Measurements from ENCODE around the gene MTMR2. TPM values are rescaled to one million over a fixed set of nuclear protein-coding genes. Genes with fewer than 3 reads are reported as not detected.

Gene MTMR2
- total and polyA plus RNA-seq, 2 donors (not counting 1 experiment from before 2014, with no cell fraction given), result 4.8 to 15.4 TPM

- H3K27me3 ChIP-seq (replicated peaks in 1 of 4; ENCODE audit: control extremely low read depth in 1 of 4, control insufficient read depth in 3 of 4, insufficient read depth in 4 of 4, low read length in 3 of 4), result no peaks in the 10 kb centered on the region
- H3K9me3 ChIP-seq (ENCODE audit: control extremely low read depth in 1 of 3, control insufficient read depth in 2 of 3, insufficient read depth in 1 of 3, low read length in 2 of 3), result no peaks in the 10 kb centered on the region
- no peak for ATAC-seq (ENCODE audit: low read depth)
- peaks cover 0 to 3% of the 10 kb centered on the region in 2 experiments for H3K36me3 ChIP-seq (replicated peaks in 1 of 2; ENCODE audit: control extremely low read depth in 1 of 2, control insufficient read depth in 1 of 2, extremely low read depth in 1 of 2, insufficient read depth in 2 of 2, low read length in 1 of 2)
- Mint-ChIP-seq H3K9me3 (ENCODE audit: insufficient read depth) (no peaks in the 10 kb centered on the region), H3K4me3 (no peak overlapping the region), H3K4me1 (peaks cover 8% of the 10 kb centered on the region), H3K27ac (no peak overlapping the region), H3K27me3 (no peaks in the 10 kb centered on the region)
- peaks cover 34% of the 10 kb centered on the region for H3K79me2 ChIP-seq (ENCODE audit: control insufficient read depth, insufficient read depth, low read length)
- intact Hi-C loops (cut with micrococcal nuclease), result no loop called here
- TF ChIP-seq CTCF (IDR thresholded peaks at IDR 0.05) (no peak), EZH2 (IDR thresholded peaks at IDR 0.05; ENCODE audit: borderline replicate concordance, insufficient read depth, low read depth, low read length, poor library complexity, severe bottlenecking) (no peak)
- 100% methylated on average over 3 of the region's 4 CpGs for WGBS (ENCODE audit: insufficient coverage)
- H3K9ac ChIP-seq (ENCODE audit: low read length), result no peak overlapping the region
- POLR2A ChIA-PET, result no interaction called here
- no peaks in the 10 kb centered on the region for H4K20me1 ChIP-seq (ENCODE audit: control insufficient read depth, insufficient read depth, low read length, poor library complexity, severe bottlenecking)
- CTCF ChIA-PET, result interaction anchor here (1.0 kb wide), 1 partner anchor 430 kb away, joined by 3 read pairs; the partner anchor contains the start of gene MAML2
- DNase-seq, result no peak
- H3K4me1 ChIP-seq (ENCODE audit: control insufficient read depth in 2 of 2, insufficient read depth in 2 of 2, low read length in 2 of 2), result no peaks in the 10 kb centered on the region
- H3K27ac ChIP-seq (ENCODE audit: low read length in 2 of 2), result no peak overlapping the region
- H3K4me2 ChIP-seq (replicated peaks; ENCODE audit: low read depth, low read length, poor library complexity, severe bottlenecking), result no peak overlapping the region
- no peak overlapping the region for H3K4me3 ChIP-seq (ENCODE audit: control extremely low read depth in 1 of 5, extremely low read depth in 1 of 5, insufficient read depth in 1 of 5, low read depth in 2 of 5, low read length in 4 of 5)
- no peak overlapping the region for H2AFZ ChIP-seq (ENCODE audit: insufficient read depth, low read depth, low read length, poor library complexity, severe bottlenecking)
Observed at GRCh38 chr11:95912902-95913560, 10.9 kb downstream of the MTMR2 start.

GRCh38 chr11:95911369-95911759 lies 12.5 kb downstream of the MTMR2 start:
- Histone ChIP-seq H2AFZ (ENCODE audit: insufficient read depth, low read depth, low read length, poor library complexity, severe bottlenecking) (no peak overlapping the region), H3K4me3 (ENCODE audit: control extremely low read depth in 1 of 5, extremely low read depth in 1 of 5, insufficient read depth in 1 of 5, low read depth in 2 of 5, low read length in 4 of 5) (no peak overlapping the region), H3K9ac (ENCODE audit: low read length) (no peak overlapping the region), H3K9me3 (ENCODE audit: control extremely low read depth in 1 of 3, control insufficient read depth in 2 of 3, insufficient read depth in 1 of 3, low read length in 2 of 3) (no peaks in the 10 kb centered on the region), H3K4me2 (replicated peaks; ENCODE audit: low read depth, low read length, poor library complexity, severe bottlenecking) (no peak overlapping the region), H4K20me1 (ENCODE audit: control insufficient read depth, insufficient read depth, low read length, poor library complexity, severe bottlenecking) (no peaks in the 10 kb centered on the region), H3K27me3 (replicated peaks in 1 of 4; ENCODE audit: control extremely low read depth in 1 of 4, control insufficient read depth in 3 of 4, insufficient read depth in 4 of 4, low read length in 3 of 4) (no peaks in the 10 kb centered on the region), H3K36me3 (replicated peaks in 1 of 2; ENCODE audit: control extremely low read depth in 1 of 2, control insufficient read depth in 1 of 2, extremely low read depth in 1 of 2, insufficient read depth in 2 of 2, low read length in 1 of 2) (peaks cover 0 to 3% of the 10 kb centered on the region in 2 experiments), H3K4me1 (ENCODE audit: control insufficient read depth in 2 of 2, insufficient read depth in 2 of 2, low read length in 2 of 2) (no peaks in the 10 kb centered on the region), H3K27ac (ENCODE audit: low read length in 2 of 2) (no peak overlapping the region), H3K79me2 (ENCODE audit: control insufficient read depth, insufficient read depth, low read length) (peaks cover 41% of the 10 kb centered on the region)
- TF ChIP-seq EZH2 (IDR thresholded peaks at IDR 0.05; ENCODE audit: borderline replicate concordance, insufficient read depth, low read depth, low read length, poor library complexity, severe bottlenecking), result no peak
- no peak for TF ChIP-seq CTCF (IDR thresholded peaks at IDR 0.05)
- no CpG with 5 or more reads among the region's 3 CpGs for WGBS (ENCODE audit: insufficient coverage)
- Mint-ChIP-seq H3K4me3 (no peak overlapping the region), H3K4me1 (peaks cover 18% of the 10 kb centered on the region), H3K9me3 (ENCODE audit: insufficient read depth) (no peaks in the 10 kb centered on the region), H3K27me3 (no peaks in the 10 kb centered on the region), H3K27ac (no peak overlapping the region)
- intact Hi-C loops (cut with micrococcal nuclease), result no loop called here
- ATAC-seq (ENCODE audit: low read depth) (no peak), DNase-seq (no peak)
- POLR2A ChIA-PET, result no interaction called here
- CTCF ChIA-PET, result no interaction called here

Data from B cell (primary cell).